K562 (cell line): ENCODE results near the gene SFXN2. TPM values are rescaled to one million over a fixed set of nuclear protein-coding genes. Genes with fewer than 3 reads are reported as not detected.

Experiments
- ARID3B ChIP-seq: fragments of 250-450 bp; sonication (Bioruptor Pico); IDR thresholded peaks from 2 replicates; pipeline ENCODE4 v1.4.0; 2020; ENCODE audit warnings: borderline replicate concordance
- CC2D1A ChIP-seq: fragments of 450-650 bp; IDR thresholded peaks from 2 replicates; pipeline ENCODE4 v1.6.1; 2017; ENCODE audit warnings: mild to moderate bottlenecking
- E2F8 ChIP-seq: fragments of 450-650 bp; IDR thresholded peaks from 2 replicates; pipeline ENCODE4 v1.7.1; 2018; ENCODE audit warnings: mild to moderate bottlenecking, low read depth; ENCODE audit not compliant: partially characterized antibody
- EP400 ChIP-seq: fragments of 450-650 bp; IDR thresholded peaks from 2 replicates; pipeline ENCODE4 v1.6.1; 2017; ENCODE audit warnings: antibody characterized with exemption, mild to moderate bottlenecking, moderate library complexity
- ETS1 ChIP-seq: conservative IDR thresholded peaks from 2 replicates; pipeline ENCODE4 v1.6.1; 2011; ENCODE audit warnings: low read depth, mild to moderate bottlenecking, low read length; ENCODE audit not compliant: control insufficient read depth
- JUN ChIP-seq, 2 experiments: sonication (generic) in 1 of 2; formaldehyde crosslinking in 1 of 2; IDR thresholded peaks; 2 replicates each; pipeline versions ENCODE4 v1.6.1 to v1.8.0; 2012 to 2022; ENCODE audit warnings: borderline replicate concordance in 2 of 2, mild to moderate bottlenecking in 2 of 2, improper control_type of control experiment in 1 of 2, low read depth in 1 of 2, low read length in 1 of 2, missing genetic modification reagents in 1 of 2
- NCOR1 ChIP-seq: fragments of 450-650 bp; IDR thresholded peaks from 2 replicates; pipeline ENCODE4 v1.6.1; 2016; ENCODE audit warnings: mild to moderate bottlenecking, moderate library complexity
- NR3C1 ChIP-seq: sonication (generic); formaldehyde crosslinking; IDR thresholded peaks from 2 replicates; pipeline ENCODE4 v1.8.1; 2022; ENCODE audit warnings: missing genetic modification reagents
- OTX1 ChIP-seq: fragments of 450-650 bp; formaldehyde crosslinking; IDR thresholded peaks from 2 replicates; pipeline ENCODE4 v1.4.0; 2022; ENCODE audit warnings: mild to moderate bottlenecking
- RBM17 ChIP-seq: fragments of 200-400 bp; formaldehyde crosslinking; IDR thresholded peaks from 2 replicates; pipeline ENCODE4 v1.6.1; 2017; ENCODE audit warnings: low read depth, mild to moderate bottlenecking, low read length, borderline replicate concordance
- ZBTB1 ChIP-seq: sonication (generic); formaldehyde crosslinking; IDR thresholded peaks from 2 replicates; pipeline ENCODE4 v1.8.1; 2023; ENCODE audit warnings: missing genetic modification reagents, low read depth, mild to moderate bottlenecking, borderline replicate concordance
- ZFP36 ChIP-seq: fragments of 150-350 bp; IDR thresholded peaks from 2 replicates; pipeline ENCODE4 v1.6.1; 2018; ENCODE audit warnings: low read length, low read depth; ENCODE audit not compliant: partially characterized antibody
- ZNF239 ChIP-seq: fragments of 250-450 bp; sonication (Bioruptor Pico); IDR thresholded peaks from 2 replicates; pipeline ENCODE4 v1.4.0; 2020; ENCODE audit warnings: mild to moderate bottlenecking
- ZNF263 ChIP-seq: sonication (generic); formaldehyde crosslinking; IDR thresholded peaks from 2 replicates; pipeline ENCODE4 v1.8.0; 2022; ENCODE audit warnings: mild to moderate bottlenecking, missing genetic modification reagents, borderline replicate concordance
- ZNF3 ChIP-seq: fragments of 250-450 bp; sonication (Bioruptor Pico); IDR thresholded peaks from 2 replicates; pipeline ENCODE4 v1.5.0; 2021; ENCODE audit warnings: mild to moderate bottlenecking, moderate library complexity
- ZNF583 ChIP-seq: fragments of 250-450 bp; sonication (Bioruptor Pico); IDR thresholded peaks from 2 replicates; pipeline ENCODE4 v1.4.0; 2020
- ZNF586 ChIP-seq: fragments of 450-650 bp; formaldehyde crosslinking; conservative IDR thresholded peaks from 2 replicates; pipeline ENCODE4 v1.4.0; 2020; ENCODE audit warnings: mild to moderate bottlenecking, moderate library complexity
- polyA plus RNA-seq, 8 experiments: library from polyadenylated mRNA; depleted of rRNA in 4 of 8; stranded (reverse) in 5 of 8; unstranded in 3 of 8; fragments of >200 nt; fragmentation: Nextera tagmentation in 2 of 8; fragmentation: Illumina TruSeq in 1 of 8; extraction: Ambion mirVana in 2 of 8; extraction: Trizol in 1 of 8; gene quantifications; 2 replicates each; pipeline versions ENCODE4 v1.2.1 to v1.2.3, GENCODE V29; 2011 to 2014; ENCODE audit warnings: inconsistent platforms in 1 of 8, missing spikeins in 1 of 8
- total RNA-seq, 7 experiments: library from RNA; depleted of rRNA in 6 of 7; stranded (reverse); fragments of >200 nt in 6 of 7; fragmentation: Illumina TruSeq in 2 of 7; extraction: Trizol in 2 of 7; gene quantifications; 2 replicates each; pipeline versions ENCODE4 v1.2.1 to v1.2.3, GENCODE V29; 2011 to 2021; ENCODE audit warnings: low replicate concordance in 1 of 7
- TF ChIP-seq, protein P1 (sequence below): fragments of 250-450 bp; sonication (Bioruptor Pico); IDR thresholded peaks from 2 replicates; pipeline ENCODE4 v1.5.0; 2021
- TF ChIP-seq, protein P2 (sequence below): fragments of 450-650 bp; IDR thresholded peaks from 2 replicates; pipeline ENCODE4 v1.6.1; 2017; ENCODE audit warnings: mild to moderate bottlenecking, moderate library complexity

SFXN2 gene
- total and polyA plus RNA-seq, 9 of the 15 experiments (the other 6 are each of a cell fraction or from before 2014, with no cell fraction given) = 7.3 to 23.8 (median 15.7) TPM

DNA sequence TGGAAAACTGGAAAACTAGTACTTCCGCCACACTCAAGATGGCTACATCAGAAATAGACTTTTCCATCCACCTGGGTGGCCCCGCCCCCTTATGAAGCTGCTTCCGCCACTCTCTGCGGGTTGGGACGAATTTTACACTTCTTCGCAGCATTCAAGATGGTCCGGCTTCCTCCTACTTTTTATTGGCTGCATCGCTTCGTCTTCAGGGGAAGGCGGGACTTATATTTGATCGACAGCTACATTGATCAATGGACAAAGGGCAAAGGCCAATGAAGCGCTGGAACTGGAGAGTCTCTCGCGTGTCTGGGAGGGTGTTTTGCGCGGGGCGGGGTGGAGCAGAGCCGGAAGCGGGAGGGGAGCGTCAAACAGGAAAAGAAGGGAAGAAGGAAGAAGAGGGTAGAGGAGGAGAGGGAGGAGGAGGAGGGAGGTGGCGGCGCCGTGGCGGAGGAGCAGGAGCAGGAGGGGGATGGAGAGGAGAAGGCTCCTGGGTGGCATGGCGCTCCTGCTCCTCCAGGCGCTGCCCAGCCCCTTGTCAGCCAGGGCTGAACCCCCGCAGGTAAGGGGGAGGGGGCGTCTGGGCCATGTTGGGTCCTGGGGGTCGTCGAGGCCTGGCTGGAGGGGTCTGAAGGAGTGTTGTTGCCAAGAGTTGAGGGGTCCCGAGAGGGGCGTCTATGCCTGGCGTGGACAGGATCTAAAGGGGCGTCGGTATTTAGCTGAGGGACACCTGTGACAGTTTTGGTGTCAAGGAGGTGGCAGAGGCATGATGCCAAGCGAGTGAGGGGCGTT is 29.3 kb downstream of the SFXN2 start, which contains the start of gene WBP1L (continued):
- TF ChIP-seq ARID3B (CRISPR knock-in tag) (no peak), ZNF586 (CRISPR knock-in tag) (no peak), EP400 (no peak; the same call in 1 of the 2 replicates), ZNF239 (no peak), OTX1 (peak; percentile 93), JUN (IDR thresholded peaks at IDR 0.05; ENCODE audit: borderline replicate concordance, low read depth, low read length) (0 out of 2 replicates have a peak, but pooled peaks have one; percentile 32), JUN (CRISPR knock-in tag; IDR thresholded peaks at IDR 0.05; ENCODE audit: borderline replicate concordance) (no peak), ZNF3 (CRISPR knock-in tag) (no peak), NCOR1 (no peak), NR3C1 (CRISPR knock-in tag) (no peak), ZFP36 (no peak), E2F8 (peak; percentile 94), CC2D1A (no peak), ZNF583 (CRISPR knock-in tag) (no peak), ETS1 (0 out of 2 replicates have a peak, but pooled peaks have one; percentile 8), RBM17 (no peak), ZNF263 (CRISPR knock-in tag) (peak; percentile 93), ZBTB1 (no peak)
- TF ChIP-seq, protein P1, sequence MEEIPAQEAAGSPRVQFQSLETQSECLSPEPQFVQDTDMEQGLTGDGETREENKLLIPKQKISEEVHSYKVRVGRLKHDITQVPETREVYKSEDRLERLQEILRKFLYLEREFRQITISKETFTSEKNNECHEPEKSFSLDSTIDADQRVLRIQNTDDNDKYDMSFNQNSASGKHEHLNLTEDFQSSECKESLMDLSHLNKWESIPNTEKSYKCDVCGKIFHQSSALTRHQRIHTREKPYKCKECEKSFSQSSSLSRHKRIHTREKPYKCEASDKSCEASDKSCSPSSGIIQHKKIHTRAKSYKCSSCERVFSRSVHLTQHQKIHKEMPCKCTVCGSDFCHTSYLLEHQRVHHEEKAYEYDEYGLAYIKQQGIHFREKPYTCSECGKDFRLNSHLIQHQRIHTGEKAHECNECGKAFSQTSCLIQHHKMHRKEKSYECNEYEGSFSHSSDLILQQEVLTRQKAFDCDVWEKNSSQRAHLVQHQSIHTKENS (CRISPR knock-in tag) = no peak
- TF ChIP-seq, protein P2, sequence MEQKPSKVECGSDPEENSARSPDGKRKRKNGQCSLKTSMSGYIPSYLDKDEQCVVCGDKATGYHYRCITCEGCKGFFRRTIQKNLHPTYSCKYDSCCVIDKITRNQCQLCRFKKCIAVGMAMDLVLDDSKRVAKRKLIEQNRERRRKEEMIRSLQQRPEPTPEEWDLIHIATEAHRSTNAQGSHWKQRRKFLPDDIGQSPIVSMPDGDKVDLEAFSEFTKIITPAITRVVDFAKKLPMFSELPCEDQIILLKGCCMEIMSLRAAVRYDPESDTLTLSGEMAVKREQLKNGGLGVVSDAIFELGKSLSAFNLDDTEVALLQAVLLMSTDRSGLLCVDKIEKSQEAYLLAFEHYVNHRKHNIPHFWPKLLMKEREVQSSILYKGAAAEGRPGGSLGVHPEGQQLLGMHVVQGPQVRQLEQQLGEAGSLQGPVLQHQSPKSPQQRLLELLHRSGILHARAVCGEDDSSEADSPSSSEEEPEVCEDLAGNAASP = no peak
